Breast epithelium (tissue), 3 donors: ENCODE results near the gene MS4A8.

Experiments
- CTCF ChIP-seq, 3 donors: fragments of 450-650 bp; IDR thresholded peaks; one replicate each; pipeline ENCODE4 v1.5.1; 2016 to 2017; ENCODE audit warnings: antibody characterized with exemption in 3 of 3, mild to moderate bottlenecking in 3 of 3, moderate library complexity in 3 of 3
- POLR2A ChIP-seq: fragments of 450-650 bp; IDR thresholded peaks from one replicate; pipeline ENCODE4 v1.6.1; 2016; ENCODE audit warnings: antibody characterized with exemption, mild to moderate bottlenecking, moderate library complexity
- POLR2AphosphoS5 ChIP-seq, 3 donors: sonication (generic); formaldehyde crosslinking; IDR thresholded peaks; one replicate each; pipeline ENCODE4 v1.6.1; 2017; ENCODE audit warnings: antibody characterized with exemption in 3 of 3

GRCh38 chr11:60679879-60680278, 19.5 kb upstream of the MS4A8 start:
- TF ChIP-seq CTCF (IDR thresholded peaks at IDR 0.05) (no peak), POLR2A (no peak), POLR2AphosphoS5 (IDR thresholded peaks at IDR 0.05) (no peak)
